Measurements from ENCODE around the gene PISD.

Gene PISD

GRCh38 chr22:31626427-31627150 is 35.4 kb downstream of the PISD start:
- Mint-ChIP-seq H3K27ac (peak overlapping the region; percentile 76), H3K4me3 (no peak overlapping the region), H3K9me3 (no peaks in the 10 kb centered on the region), H3K36me3 (no peaks in the 10 kb centered on the region), H3K4me1 (peaks cover 33% of the 10 kb centered on the region), H3K27me3 (no peaks in the 10 kb centered on the region)
- no peak for DNase-seq
- CTCF ChIA-PET: no interaction called here

GRCh38 chr22:31625661-31626426 is 36.2 kb downstream of the PISD start:
- Mint-ChIP-seq H3K27me3 (no peaks in the 10 kb centered on the region), H3K27ac (peak overlapping the region; percentile 76), H3K36me3 (no peaks in the 10 kb centered on the region), H3K4me1 (peaks cover 26% of the 10 kb centered on the region), H3K4me3 (no peak overlapping the region), H3K9me3 (no peaks in the 10 kb centered on the region)
- CTCF ChIA-PET: no interaction called here
- no peak for DNase-seq

DNA sequence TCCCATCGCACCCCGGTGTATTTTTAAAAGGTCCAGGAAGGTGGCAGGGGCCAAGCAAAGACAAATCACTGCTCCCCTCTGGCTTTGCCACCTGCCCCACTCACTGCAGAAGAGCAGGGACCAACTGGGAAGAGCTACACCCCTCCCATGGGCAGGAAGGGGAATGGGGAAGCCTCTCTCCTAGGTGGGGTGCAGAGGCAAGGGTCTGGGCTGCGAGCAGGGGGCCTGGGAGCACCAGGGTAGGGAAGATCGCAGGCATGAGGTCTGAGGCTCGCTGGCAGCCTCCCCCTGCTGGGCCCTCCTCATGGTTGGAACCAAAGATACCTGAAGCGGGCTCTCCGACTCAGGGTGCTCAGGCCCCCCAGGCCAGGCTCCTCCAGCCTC is 36.8 kb downstream of the PISD start:
- Mint-ChIP-seq H3K4me1 (peaks cover 23% of the 10 kb centered on the region), H3K9me3 (no peaks in the 10 kb centered on the region), H3K27ac (peak overlapping the region; percentile 49), H3K36me3 (peaks cover 5% of the 10 kb centered on the region), H3K4me3 (no peak overlapping the region), H3K27me3 (no peaks in the 10 kb centered on the region)
- CTCF ChIA-PET: no interaction called here
- no peak for DNase-seq

DNA sequence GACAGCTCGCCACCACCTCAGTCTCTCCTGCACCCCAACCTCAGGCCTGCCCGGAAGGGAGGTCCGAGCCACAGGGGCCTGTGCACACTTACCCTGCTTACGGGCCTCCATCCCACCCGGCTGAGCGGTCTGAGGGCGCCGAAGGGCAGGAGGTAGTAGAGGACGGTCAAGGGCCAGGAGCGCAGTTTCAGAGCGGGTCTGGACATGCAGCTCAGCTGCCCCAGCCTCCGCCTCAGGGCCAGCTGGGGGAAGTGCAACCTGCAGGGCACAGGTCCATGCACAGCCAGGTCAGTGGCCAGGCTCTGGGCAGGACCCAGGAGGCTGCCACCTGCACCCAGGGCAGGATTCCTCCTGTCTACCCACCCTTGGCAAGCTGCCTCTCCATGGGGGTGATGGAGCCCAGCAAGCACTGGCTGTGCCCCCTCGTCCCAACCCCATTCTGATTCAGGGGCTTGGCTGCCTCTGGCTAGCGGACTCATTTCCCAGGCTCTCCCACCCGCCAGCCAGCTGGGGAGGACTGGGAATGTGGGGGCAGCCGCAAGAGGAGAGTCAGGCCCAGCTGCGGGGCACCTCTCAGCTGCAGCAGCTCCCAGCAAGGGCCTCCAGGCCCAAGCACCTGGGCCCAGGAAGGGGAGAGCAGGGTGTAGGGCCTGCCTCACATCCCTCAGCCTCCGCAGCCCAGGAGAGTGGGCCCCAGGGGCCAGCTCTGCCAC is 38.3 kb downstream of the PISD start:
- peaks cover 17% of the 10 kb centered on the region for H3K36me3 Mint-ChIP-seq
- no peak overlapping the region for H3K4me3 Mint-ChIP-seq
- CTCF ChIA-PET: interaction anchor here (3.3 kb wide), 1 partner anchor 9 kb away, joined by 13 read pairs; no protein-coding TSS in a partner anchor
- H3K4me1 Mint-ChIP-seq: peaks cover 14% of the 10 kb centered on the region
- no peak overlapping the region for H3K27ac Mint-ChIP-seq
- DNase-seq: no peak
- H3K27me3 Mint-ChIP-seq: no peaks in the 10 kb centered on the region
- no peaks in the 10 kb centered on the region for H3K9me3 Mint-ChIP-seq

- CTCF ChIA-PET: interaction anchor here (0.5 to 3.3 kb wide), 2 partner anchors 10 to 80 kb away, joined by 3 to 13 read pairs; no protein-coding TSS in a partner anchor
- Mint-ChIP-seq H3K36me3 (peaks cover 21% of the 10 kb centered on the region), H3K4me3 (no peak overlapping the region), H3K27me3 (no peaks in the 10 kb centered on the region), H3K4me1 (peaks cover 10% of the 10 kb centered on the region), H3K27ac (peak overlapping the region; percentile 28), H3K9me3 (no peaks in the 10 kb centered on the region)
- no peak for DNase-seq
Observed at GRCh38 chr22:31622980-31623379, 39.0 kb downstream of the PISD start.

DNA sequence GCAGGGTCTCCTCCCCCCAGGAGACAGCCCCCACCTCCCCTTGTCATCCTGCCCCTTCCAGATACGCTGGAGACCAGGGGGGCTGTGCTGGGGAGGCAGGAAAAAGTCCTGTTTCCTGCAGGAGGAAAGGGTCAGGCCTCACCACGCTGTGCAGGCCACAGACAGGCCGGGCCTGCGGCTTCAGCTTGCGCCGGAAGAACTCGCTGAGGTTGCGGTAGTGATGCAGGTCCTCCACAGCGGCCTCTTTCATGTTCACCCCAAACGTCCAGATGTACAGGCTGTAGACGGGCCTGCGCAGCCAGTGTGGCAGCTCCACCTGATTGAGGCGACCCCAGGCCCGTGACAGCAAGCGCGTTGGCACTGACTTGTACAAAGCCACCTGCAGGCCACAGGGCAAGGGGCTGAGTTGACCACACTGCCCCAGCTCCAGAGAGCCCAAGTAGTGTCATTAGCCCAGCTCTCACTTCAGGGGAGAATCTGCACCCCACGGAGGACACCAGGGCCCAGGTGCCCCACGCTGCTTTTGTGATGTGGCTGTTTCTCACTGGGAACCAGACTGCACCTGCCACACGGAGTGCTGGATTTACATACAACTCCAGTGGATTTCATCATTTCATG is 40.4 kb downstream of the PISD start:
- H3K27me3 Mint-ChIP-seq: no peaks in the 10 kb centered on the region
- H3K36me3 Mint-ChIP-seq: peaks cover 21% of the 10 kb centered on the region
- peaks cover 3% of the 10 kb centered on the region for H3K4me1 Mint-ChIP-seq
- CTCF ChIA-PET: interaction anchor here (3.3 kb wide), 1 partner anchor 11 kb away, joined by 13 read pairs; no protein-coding TSS in a partner anchor
- peak overlapping the region; percentile 14 for H3K27ac Mint-ChIP-seq
- no peak for DNase-seq
- no peaks in the 10 kb centered on the region for H3K9me3 Mint-ChIP-seq
- H3K4me3 Mint-ChIP-seq: no peak overlapping the region

DNA sequence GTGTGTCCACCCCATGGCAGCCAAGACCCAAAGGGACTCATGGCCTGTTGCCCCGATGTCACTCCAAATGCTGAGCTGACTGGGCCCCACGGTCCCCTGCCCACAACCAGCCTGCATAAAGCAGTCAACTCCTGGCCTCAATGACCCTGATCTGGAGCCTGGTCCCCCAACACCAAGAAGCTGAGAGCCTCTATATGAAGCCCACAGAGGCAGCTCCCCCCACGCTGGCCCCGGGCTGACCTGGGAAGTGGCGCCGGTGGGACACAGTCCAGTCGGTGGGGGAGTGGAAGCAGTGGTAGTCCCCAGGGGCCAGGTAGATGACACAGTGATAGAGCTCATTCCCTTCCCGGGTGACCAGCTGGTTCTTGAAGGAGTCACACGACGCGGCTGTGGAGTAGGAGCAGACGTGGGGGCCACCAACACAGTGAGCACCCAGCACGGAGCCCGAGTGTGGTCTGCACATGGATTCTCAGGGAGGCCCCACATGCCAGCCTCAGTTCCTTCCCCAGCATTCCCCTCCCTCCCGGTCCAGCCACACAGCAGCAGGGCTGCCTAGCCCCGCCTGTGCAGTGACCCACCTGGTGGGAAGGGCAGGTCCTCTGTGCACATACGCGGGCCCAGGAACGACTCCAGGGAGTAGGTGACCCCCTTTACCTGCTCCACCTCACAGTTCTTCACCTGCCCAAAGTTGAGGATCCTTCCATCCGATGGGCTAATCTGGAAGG is 41.1 kb downstream of the PISD start:
- H3K27me3 Mint-ChIP-seq: no peaks in the 10 kb centered on the region
- H3K9me3 Mint-ChIP-seq: no peaks in the 10 kb centered on the region
- peaks cover 5% of the 10 kb centered on the region for H3K4me1 Mint-ChIP-seq
- H3K27ac Mint-ChIP-seq: peak overlapping the region; percentile 11
- DNase-seq: no peak
- peaks cover 24% of the 10 kb centered on the region for H3K36me3 Mint-ChIP-seq
- CTCF ChIA-PET: interaction anchor here (0.7 to 3.3 kb wide), 3 partner anchors 12 to 59 kb away, joined by 3 to 13 read pairs (median 3); no protein-coding TSS in a partner anchor
- H3K4me3 Mint-ChIP-seq: no peak overlapping the region

- Mint-ChIP-seq H3K9me3 (no peaks in the 10 kb centered on the region), H3K27me3 (no peaks in the 10 kb centered on the region), H3K36me3 (peaks cover 32% of the 10 kb centered on the region), H3K4me3 (no peak overlapping the region), H3K4me1 (peaks cover 11% of the 10 kb centered on the region), H3K27ac (no peak overlapping the region)
- no peak for DNase-seq
- CTCF ChIA-PET: interaction anchor here (0.7 to 0.9 kb wide), 2 partner anchors 25 to 58 kb away, joined by 3 read pairs; no protein-coding TSS in a partner anchor
Observed at GRCh38 chr22:31619611-31620300, 42.3 kb downstream of the PISD start.

- no peaks in the 10 kb centered on the region for H3K9me3 Mint-ChIP-seq
- CTCF ChIA-PET: no interaction called here
- peak overlapping the region; percentile 55 for H3K27ac Mint-ChIP-seq
- no peak for DNase-seq
- peaks cover 3% of the 10 kb centered on the region for H3K27me3 Mint-ChIP-seq
- H3K4me1 Mint-ChIP-seq: peaks cover 11% of the 10 kb centered on the region
- peaks cover 34% of the 10 kb centered on the region for H3K36me3 Mint-ChIP-seq
- no peak overlapping the region for H3K4me3 Mint-ChIP-seq
Observed at GRCh38 chr22:31618471-31619176, 43.4 kb downstream of the PISD start.

GRCh38 chr22:31618057-31618456 is 44.0 kb downstream of the PISD start:
- peaks cover 11% of the 10 kb centered on the region for H3K4me1 Mint-ChIP-seq
- peaks cover 3% of the 10 kb centered on the region for H3K27me3 Mint-ChIP-seq
- no peaks in the 10 kb centered on the region for H3K9me3 Mint-ChIP-seq
- no peak overlapping the region for H3K4me3 Mint-ChIP-seq
- peaks cover 34% of the 10 kb centered on the region for H3K36me3 Mint-ChIP-seq
- no peak overlapping the region for H3K27ac Mint-ChIP-seq
- CTCF ChIA-PET: no interaction called here
- DNase-seq: no peak

DNA sequence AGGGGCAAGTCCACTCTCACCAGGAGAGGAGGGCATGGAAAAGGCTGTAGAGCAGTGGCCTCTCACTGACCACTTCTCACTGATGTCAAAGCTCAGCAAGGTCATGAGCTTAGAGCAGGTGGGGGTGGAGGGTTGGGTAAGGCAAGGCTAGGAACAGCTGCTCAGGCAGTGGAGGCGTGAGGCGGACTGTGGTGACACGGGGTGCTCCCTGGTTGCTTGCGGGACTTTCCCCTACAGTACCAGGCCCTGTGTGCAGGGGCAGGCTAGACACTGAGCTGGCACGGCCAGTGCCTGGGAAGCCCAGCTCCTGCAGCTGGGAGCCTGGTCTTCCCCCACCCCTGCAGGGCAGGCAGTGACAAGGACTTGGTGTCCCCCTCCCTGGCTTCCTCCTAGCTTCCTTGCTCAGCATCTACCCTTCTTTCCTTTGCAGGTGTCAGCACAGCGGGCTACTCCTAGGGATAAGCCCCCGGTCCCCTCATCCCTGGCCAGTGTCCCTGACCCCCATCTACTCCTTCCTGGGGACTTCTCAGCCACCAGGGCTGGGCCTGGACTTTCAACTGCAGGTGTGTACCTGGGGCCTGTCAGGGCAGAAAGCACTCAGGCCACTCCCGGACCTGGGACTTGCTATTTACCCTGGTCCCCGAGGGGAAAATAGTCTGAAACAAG is 45.6 kb downstream of the PISD start:
- H3K4me1 Mint-ChIP-seq: peaks cover 11% of the 10 kb centered on the region
- H3K9me3 Mint-ChIP-seq: no peaks in the 10 kb centered on the region
- no peak for DNase-seq
- CTCF ChIA-PET: interaction anchor here (1.1 kb wide), 1 partner anchor 56 kb away, joined by 3 read pairs; no protein-coding TSS in a partner anchor
- H3K4me3 Mint-ChIP-seq: no peak overlapping the region
- peaks cover 3% of the 10 kb centered on the region for H3K27me3 Mint-ChIP-seq
- H3K36me3 Mint-ChIP-seq: peaks cover 41% of the 10 kb centered on the region
- peak overlapping the region; percentile 58 for H3K27ac Mint-ChIP-seq

DNA sequence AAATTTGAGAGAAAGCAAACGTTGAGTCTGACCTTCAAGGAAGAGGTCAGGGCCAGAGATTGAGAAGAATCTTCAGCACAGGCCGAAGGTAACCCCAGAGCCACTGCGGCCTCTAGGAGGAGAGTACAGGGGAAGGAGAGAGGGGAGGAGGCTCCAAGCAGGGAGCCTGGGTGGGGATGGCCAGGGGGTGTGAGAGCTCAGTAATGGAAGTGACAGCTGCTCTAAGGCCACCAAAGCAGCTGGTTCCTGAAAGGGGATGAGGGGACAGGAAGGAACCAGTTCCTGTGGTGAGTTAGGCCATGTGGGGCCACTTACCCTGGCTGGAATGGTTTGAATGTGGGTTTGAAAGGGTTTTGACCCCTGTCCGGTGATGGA is 46.1 kb downstream of the PISD start:
- CTCF ChIA-PET: interaction anchor here (1.1 kb wide), 1 partner anchor 55 kb away, joined by 3 read pairs; no protein-coding TSS in a partner anchor
- Mint-ChIP-seq H3K27me3 (peaks cover 3% of the 10 kb centered on the region), H3K4me1 (peaks cover 11% of the 10 kb centered on the region), H3K27ac (peak overlapping the region; percentile 45), H3K36me3 (peaks cover 43% of the 10 kb centered on the region), H3K4me3 (no peak overlapping the region), H3K9me3 (no peaks in the 10 kb centered on the region)
- no peak for DNase-seq
